GM12872 (cell line): ENCODE measurements around the gene TAPT1.

Source experiments
- TF ChIP-seq, protein P1 (sequence below): IDR thresholded peaks from 3 replicates; pipeline ENCODE4 v1.5.1; 2011; ENCODE audit warnings: low read depth, mild to moderate bottlenecking, low read length, moderate library complexity; ENCODE audit not compliant: insufficient read depth

Gene TAPT1

DNA sequence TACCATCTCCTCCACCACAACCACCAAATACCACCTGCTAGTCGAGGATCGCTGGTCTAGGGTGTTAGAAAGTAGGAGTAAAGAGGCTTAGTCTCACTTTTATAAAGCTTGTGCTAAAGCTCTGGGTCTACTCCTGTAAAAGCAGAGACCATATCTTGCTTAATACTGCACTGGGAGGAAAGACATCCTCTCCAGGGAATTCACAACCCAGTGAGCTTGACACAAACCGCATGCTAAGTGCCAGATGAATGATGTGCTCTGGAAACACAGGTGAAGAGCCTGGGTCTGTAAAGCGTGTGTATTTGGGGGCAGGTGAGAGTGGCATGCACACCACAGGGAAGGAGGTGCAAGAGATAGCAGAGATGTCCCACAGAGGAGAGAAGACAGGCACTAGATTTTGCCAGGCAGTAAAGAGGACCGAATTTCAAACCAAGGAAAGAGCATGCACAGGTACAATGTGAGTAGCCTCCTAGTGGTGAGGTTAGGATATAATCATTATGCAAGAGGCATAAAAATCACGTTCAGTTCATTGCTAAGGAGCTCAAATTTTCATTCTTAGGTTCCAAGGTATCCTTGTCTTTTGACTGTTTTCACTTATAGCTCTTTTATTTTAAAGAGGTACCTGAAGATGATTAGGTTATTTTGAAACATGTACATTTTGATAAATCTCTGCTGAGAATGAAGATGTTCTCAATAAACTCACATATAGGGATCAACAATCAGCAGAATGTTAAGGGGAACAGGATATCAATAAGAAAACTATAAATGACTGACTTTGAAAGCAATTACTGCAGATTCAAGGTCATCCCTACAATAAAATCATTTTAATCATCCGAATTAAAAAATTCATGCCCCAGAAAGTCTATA is 20.7 kb downstream of the TAPT1 start:
- TF ChIP-seq, protein P1, sequence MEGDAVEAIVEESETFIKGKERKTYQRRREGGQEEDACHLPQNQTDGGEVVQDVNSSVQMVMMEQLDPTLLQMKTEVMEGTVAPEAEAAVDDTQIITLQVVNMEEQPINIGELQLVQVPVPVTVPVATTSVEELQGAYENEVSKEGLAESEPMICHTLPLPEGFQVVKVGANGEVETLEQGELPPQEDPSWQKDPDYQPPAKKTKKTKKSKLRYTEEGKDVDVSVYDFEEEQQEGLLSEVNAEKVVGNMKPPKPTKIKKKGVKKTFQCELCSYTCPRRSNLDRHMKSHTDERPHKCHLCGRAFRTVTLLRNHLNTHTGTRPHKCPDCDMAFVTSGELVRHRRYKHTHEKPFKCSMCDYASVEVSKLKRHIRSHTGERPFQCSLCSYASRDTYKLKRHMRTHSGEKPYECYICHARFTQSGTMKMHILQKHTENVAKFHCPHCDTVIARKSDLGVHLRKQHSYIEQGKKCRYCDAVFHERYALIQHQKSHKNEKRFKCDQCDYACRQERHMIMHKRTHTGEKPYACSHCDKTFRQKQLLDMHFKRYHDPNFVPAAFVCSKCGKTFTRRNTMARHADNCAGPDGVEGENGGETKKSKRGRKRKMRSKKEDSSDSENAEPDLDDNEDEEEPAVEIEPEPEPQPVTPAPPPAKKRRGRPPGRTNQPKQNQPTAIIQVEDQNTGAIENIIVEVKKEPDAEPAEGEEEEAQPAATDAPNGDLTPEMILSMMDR: peak; percentile 81

DNA sequence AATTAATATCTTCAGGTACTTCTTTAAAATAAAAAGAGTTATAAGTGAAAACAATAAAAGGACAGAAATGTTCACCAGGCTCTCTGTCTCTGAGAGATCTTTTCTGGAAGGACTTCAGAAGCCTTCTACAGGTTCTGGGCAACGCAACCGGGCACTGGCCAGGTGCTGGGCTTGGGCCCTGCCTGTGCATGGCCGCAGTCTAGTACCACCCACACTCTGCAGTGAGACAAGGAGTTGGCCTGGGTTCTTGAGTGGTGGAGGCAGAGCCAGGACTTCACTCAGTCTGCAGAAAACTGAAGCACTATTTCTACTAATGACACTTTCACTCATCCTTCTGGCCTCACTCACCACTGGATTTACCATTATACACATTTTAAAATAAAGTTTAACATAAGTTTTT is 21.8 kb downstream of the TAPT1 start:
- TF ChIP-seq, protein P1: no peak

DNA sequence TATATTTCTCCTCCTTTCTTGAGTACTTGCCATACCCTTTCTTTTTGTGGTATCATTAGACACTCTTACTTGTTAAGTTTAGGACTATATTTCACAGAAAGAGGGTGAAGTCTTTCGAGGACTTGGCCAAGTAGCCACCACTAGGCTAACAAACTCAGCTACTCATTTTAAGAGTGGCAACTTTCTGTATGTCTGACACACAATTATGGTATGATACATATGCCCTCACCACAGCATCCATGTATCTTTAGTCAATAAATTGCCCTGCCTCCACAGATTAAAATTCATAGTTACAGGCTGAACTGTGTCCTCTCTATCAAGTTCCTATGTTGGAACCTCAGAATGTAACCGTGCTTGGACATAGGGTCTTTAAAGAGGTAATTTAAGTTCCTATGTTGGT is 23.2 kb downstream of the TAPT1 start:
- TF ChIP-seq, protein P1: no peak

- TF ChIP-seq, protein P1: no peak
These were observed 23.7 kb downstream of the TAPT1 start for GRCh38 chr4:16202598-16202997.

- TF ChIP-seq, protein P1: 0 out of 3 replicates have a peak, but pooled peaks have one; percentile 19
These were observed 27.2 kb downstream of the TAPT1 start for GRCh38 chr4:16199093-16199492.

DNA sequence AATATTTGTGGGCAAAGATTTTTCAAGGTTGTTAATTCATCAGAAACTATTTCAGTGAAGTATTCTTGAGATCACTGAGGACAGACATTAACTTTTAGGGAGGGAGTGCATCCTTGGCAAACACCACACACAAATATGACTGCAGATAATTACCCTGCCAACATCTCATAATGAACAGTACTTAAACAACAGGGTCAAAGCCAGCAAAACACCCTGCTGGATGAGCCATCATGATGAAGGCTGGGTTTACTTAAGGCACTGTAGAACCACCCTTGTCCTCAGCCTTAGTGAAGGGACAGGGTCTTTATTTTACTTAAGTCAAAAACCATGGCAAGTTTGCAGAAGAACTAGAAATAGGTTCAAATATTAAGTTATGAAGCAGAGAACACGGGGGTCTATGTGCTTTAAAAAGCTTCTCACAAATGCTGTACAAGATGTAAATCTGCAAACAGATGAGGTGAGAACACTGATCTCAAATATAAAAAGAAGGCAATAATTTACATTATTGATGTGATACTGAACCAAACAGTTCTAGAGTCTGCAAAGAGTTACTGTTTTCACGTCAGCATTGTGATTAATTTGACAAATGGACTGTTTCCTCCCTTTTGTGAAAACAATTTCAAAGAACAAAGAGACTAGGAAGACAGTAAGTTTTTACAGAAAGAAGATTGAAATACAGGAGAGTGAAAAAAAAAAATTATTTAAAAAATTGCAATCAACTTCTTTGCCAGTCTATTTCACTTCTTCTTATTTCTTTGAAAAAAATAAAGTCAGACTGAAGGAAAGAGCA is 28.2 kb downstream of the TAPT1 start:
- TF ChIP-seq, protein P1: no peak
